ENCODE results near the gene ZBTB1. TPM values are rescaled to one million over a fixed set of nuclear protein-coding genes. Genes with fewer than 3 reads are reported as not detected.
"Not testable (repeated sequence)": the region's sequence is repeated elsewhere in the genome, so short reads cannot be mapped to it uniquely, and the experiment has no call there.

ZBTB1 gene
- polyA plus RNA-seq, 2 donors, result 9.5 to 14.4 TPM

GRCh38 chr14:64507376-64508156 lies 3.0 kb downstream of the ZBTB1 start:
- peak overlapping the region in 1 of 2 donors; percentile 59 for H3K27ac ChIP-seq (ENCODE audit: low read depth in 2 of 2, low read length in 1 of 2)
- WGBS, 2 donors, result 62 to 69% methylated on average over 4 of the region's 4 CpGs
- no peaks in the 10 kb centered on the region for H3K9me3 ChIP-seq (ENCODE audit: control insufficient read depth in 2 of 2, insufficient read depth in 1 of 2, low read depth in 1 of 2, low read length in 1 of 2)
- no peak overlapping the region for H3K4me3 ChIP-seq (ENCODE audit: low read depth in 1 of 2, low read length in 2 of 2)
- H3K27me3 ChIP-seq (ENCODE audit: control insufficient read depth in 1 of 2, insufficient read depth in 2 of 2, low read length in 2 of 2), result no peaks in the 10 kb centered on the region
- H3K36me3 ChIP-seq (ENCODE audit: control insufficient read depth in 2 of 2, insufficient read depth in 2 of 2, low read length in 1 of 2), result no peaks in the 10 kb centered on the region
- H3K4me1 ChIP-seq (ENCODE audit: control insufficient read depth in 2 of 2, insufficient read depth in 2 of 2, low read length in 1 of 2), result peaks cover 0 to 3% of the 10 kb centered on the region in 2 donors

- no peak overlapping the region for H3K4me3 ChIP-seq (ENCODE audit: low read depth in 1 of 2, low read length in 2 of 2)
- no peaks in the 10 kb centered on the region for H3K9me3 ChIP-seq (ENCODE audit: control insufficient read depth in 2 of 2, insufficient read depth in 1 of 2, low read depth in 1 of 2, low read length in 1 of 2)
- H3K36me3 ChIP-seq (ENCODE audit: control insufficient read depth in 2 of 2, insufficient read depth in 2 of 2, low read length in 1 of 2), result no peaks in the 10 kb centered on the region
- WGBS, 2 donors, result 19 to 32% methylated on average over 1 of the region's 1 CpG
- H3K27ac ChIP-seq (ENCODE audit: low read depth in 2 of 2, low read length in 1 of 2), result no peak overlapping the region
- H3K4me1 ChIP-seq (ENCODE audit: control insufficient read depth in 2 of 2, insufficient read depth in 2 of 2, low read length in 1 of 2), result peaks cover 0 to 3% of the 10 kb centered on the region in 2 donors
- no peaks in the 10 kb centered on the region for H3K27me3 ChIP-seq (ENCODE audit: control insufficient read depth in 1 of 2, insufficient read depth in 2 of 2, low read length in 2 of 2)
These were observed 3.7 kb downstream of the ZBTB1 start for GRCh38 chr14:64508215-64508776.

- no peak overlapping the region for H3K4me3 ChIP-seq (ENCODE audit: low read depth in 1 of 2, low read length in 2 of 2)
- H3K27ac ChIP-seq (ENCODE audit: low read depth in 2 of 2, low read length in 1 of 2), result peak overlapping the region in 1 of 2 donors; percentile 61
- no peaks in the 10 kb centered on the region for H3K36me3 ChIP-seq (ENCODE audit: control insufficient read depth in 2 of 2, insufficient read depth in 2 of 2, low read length in 1 of 2)
- H3K27me3 ChIP-seq (ENCODE audit: control insufficient read depth in 1 of 2, insufficient read depth in 2 of 2, low read length in 2 of 2), result no peaks in the 10 kb centered on the region
- no peaks in the 10 kb centered on the region for H3K9me3 ChIP-seq (ENCODE audit: control insufficient read depth in 2 of 2, insufficient read depth in 1 of 2, low read depth in 1 of 2, low read length in 1 of 2)
- H3K4me1 ChIP-seq (ENCODE audit: control insufficient read depth in 2 of 2, insufficient read depth in 2 of 2, low read length in 1 of 2), result peaks cover 0 to 3% of the 10 kb centered on the region in 2 donors
- 56 to 64% methylated on average over 8 of the region's 8 CpGs for WGBS, 2 donors
These were observed 4.5 kb downstream of the ZBTB1 start for GRCh38 chr14:64509036-64509435.

GRCh38 chr14:64510825-64511671 lies 6.5 kb downstream of the ZBTB1 start:
- H3K36me3 ChIP-seq (ENCODE audit: control insufficient read depth in 2 of 2, insufficient read depth in 2 of 2, low read length in 1 of 2), result no peaks in the 10 kb centered on the region
- no peaks in the 10 kb centered on the region for H3K9me3 ChIP-seq (ENCODE audit: control insufficient read depth in 2 of 2, insufficient read depth in 1 of 2, low read depth in 1 of 2, low read length in 1 of 2)
- H3K27me3 ChIP-seq (ENCODE audit: control insufficient read depth in 1 of 2, insufficient read depth in 2 of 2, low read length in 2 of 2), result no peaks in the 10 kb centered on the region
- H3K4me3 ChIP-seq (ENCODE audit: low read depth in 1 of 2, low read length in 2 of 2), result no peak overlapping the region
- 19 to 22% methylated on average over 4 of the region's 4 CpGs for WGBS, 2 donors
- peak overlapping the region; percentile 4 to 18 for H3K27ac ChIP-seq (ENCODE audit: low read depth in 2 of 2, low read length in 1 of 2)
- H3K4me1 ChIP-seq (ENCODE audit: control insufficient read depth in 2 of 2, insufficient read depth in 2 of 2, low read length in 1 of 2), result peaks cover 0 to 3% of the 10 kb centered on the region in 2 donors

- no peaks in the 10 kb centered on the region for H3K9me3 ChIP-seq (ENCODE audit: control insufficient read depth in 2 of 2, insufficient read depth in 1 of 2, low read depth in 1 of 2, low read length in 1 of 2)
- WGBS, 2 donors, result 76 to 79% methylated on average over 2 of the region's 2 CpGs
- H3K27ac ChIP-seq (ENCODE audit: low read depth in 2 of 2, low read length in 1 of 2), result no peak overlapping the region
- H3K36me3 ChIP-seq (ENCODE audit: control insufficient read depth in 2 of 2, insufficient read depth in 2 of 2, low read length in 1 of 2), result no peaks in the 10 kb centered on the region
- H3K27me3 ChIP-seq (ENCODE audit: control insufficient read depth in 1 of 2, insufficient read depth in 2 of 2, low read length in 2 of 2), result no peaks in the 10 kb centered on the region
- peaks cover 0 to 3% of the 10 kb centered on the region in 2 donors for H3K4me1 ChIP-seq (ENCODE audit: control insufficient read depth in 2 of 2, insufficient read depth in 2 of 2, low read length in 1 of 2)
- no peak overlapping the region for H3K4me3 ChIP-seq (ENCODE audit: low read depth in 1 of 2, low read length in 2 of 2)
These were observed 8.7 kb downstream of the ZBTB1 start for GRCh38 chr14:64513271-64513670.

GRCh38 chr14:64515053-64515452 lies 10.5 kb downstream of the ZBTB1 start:
- no peak overlapping the region for H3K4me3 ChIP-seq (ENCODE audit: low read depth in 1 of 2, low read length in 2 of 2)
- WGBS, 2 donors, result 30 to 32% methylated on average over 1 of the region's 1 CpG
- H3K27me3 ChIP-seq (ENCODE audit: control insufficient read depth in 1 of 2, insufficient read depth in 2 of 2, low read length in 2 of 2), result no peaks in the 10 kb centered on the region
- H3K9me3 ChIP-seq (ENCODE audit: control insufficient read depth in 2 of 2, insufficient read depth in 1 of 2, low read depth in 1 of 2, low read length in 1 of 2), result no peaks in the 10 kb centered on the region
- H3K4me1 ChIP-seq (ENCODE audit: control insufficient read depth in 2 of 2, insufficient read depth in 2 of 2, low read length in 1 of 2), result no peaks in the 10 kb centered on the region
- H3K36me3 ChIP-seq (ENCODE audit: control insufficient read depth in 2 of 2, insufficient read depth in 2 of 2, low read length in 1 of 2), result no peaks in the 10 kb centered on the region
- no peak overlapping the region for H3K27ac ChIP-seq (ENCODE audit: low read depth in 2 of 2, low read length in 1 of 2)

- Histone ChIP-seq H3K27me3 (ENCODE audit: control insufficient read depth in 1 of 2, insufficient read depth in 2 of 2, low read length in 2 of 2) (no peaks in the 10 kb centered on the region), H3K4me3 (ENCODE audit: low read depth in 1 of 2, low read length in 2 of 2) (no peak overlapping the region), H3K27ac (ENCODE audit: low read depth in 2 of 2, low read length in 1 of 2) (no peak overlapping the region), H3K9me3 (ENCODE audit: control insufficient read depth in 2 of 2, insufficient read depth in 1 of 2, low read depth in 1 of 2, low read length in 1 of 2) (no peaks in the 10 kb centered on the region), H3K36me3 (ENCODE audit: control insufficient read depth in 2 of 2, insufficient read depth in 2 of 2, low read length in 1 of 2) (no peaks in the 10 kb centered on the region), H3K4me1 (ENCODE audit: control insufficient read depth in 2 of 2, insufficient read depth in 2 of 2, low read length in 1 of 2) (no peaks in the 10 kb centered on the region)
- 67 to 75% methylated on average over 1 of the region's 1 CpG for WGBS, 2 donors
These were observed 12.4 kb downstream of the ZBTB1 start for GRCh38 chr14:64516969-64517368.

- not testable (repeated sequence) for H3K4me3 ChIP-seq (ENCODE audit: low read depth in 1 of 2, low read length in 2 of 2); H3K27ac ChIP-seq (ENCODE audit: low read depth in 2 of 2, low read length in 1 of 2); H3K27me3 ChIP-seq (ENCODE audit: control insufficient read depth in 1 of 2, insufficient read depth in 2 of 2, low read length in 2 of 2); H3K4me1 ChIP-seq (ENCODE audit: control insufficient read depth in 2 of 2, insufficient read depth in 2 of 2, low read length in 1 of 2); H3K9me3 ChIP-seq (ENCODE audit: control insufficient read depth in 2 of 2, insufficient read depth in 1 of 2, low read depth in 1 of 2, low read length in 1 of 2); H3K36me3 ChIP-seq (ENCODE audit: control insufficient read depth in 2 of 2, insufficient read depth in 2 of 2, low read length in 1 of 2)
- WGBS, 2 donors, result 82% methylated on average over 6 of the region's 6 CpGs
These were observed 13.1 kb downstream of the ZBTB1 start for GRCh38 chr14:64517667-64518066.

GRCh38 chr14:64518229-64518628 lies 13.7 kb downstream of the ZBTB1 start:
- 58 to 73% methylated on average over 4 of the region's 4 CpGs for WGBS, 2 donors
- H3K9me3 ChIP-seq (ENCODE audit: control insufficient read depth in 2 of 2, insufficient read depth in 1 of 2, low read depth in 1 of 2, low read length in 1 of 2), result no peaks in the 10 kb centered on the region
- no peak overlapping the region for H3K4me3 ChIP-seq (ENCODE audit: low read depth in 1 of 2, low read length in 2 of 2)
- H3K27me3 ChIP-seq (ENCODE audit: control insufficient read depth in 1 of 2, insufficient read depth in 2 of 2, low read length in 2 of 2), result no peaks in the 10 kb centered on the region
- H3K27ac ChIP-seq (ENCODE audit: low read depth in 2 of 2, low read length in 1 of 2), result no peak overlapping the region
- H3K4me1 ChIP-seq (ENCODE audit: control insufficient read depth in 2 of 2, insufficient read depth in 2 of 2, low read length in 1 of 2), result no peaks in the 10 kb centered on the region
- peaks cover 0 to 3% of the 10 kb centered on the region in 2 donors for H3K36me3 ChIP-seq (ENCODE audit: control insufficient read depth in 2 of 2, insufficient read depth in 2 of 2, low read length in 1 of 2)
